Small intestine (tissue), 7 donors: ENCODE data around the gene BMPR2. TPM values are rescaled to one million over a fixed set of nuclear protein-coding genes. Genes with fewer than 3 reads are reported as not detected.

Source experiments
- DNase-seq, 2 donors: peaks; one replicate each; pipeline versions ENCODE4 v3.0.0 to v3.0.0-alpha.2; 2013
- FAIRE-seq: peaks from 2 replicates; lab custom pipeline; 2012; peaks lifted over from hg19 to GRCh38; lab: Jason Lieb, UNC
- H3K27ac ChIP-seq, 3 donors: one replicate each; pipeline ENCODE4 v1.5.1; 2013; ENCODE audit warnings: low read length in 2 of 3, mild to moderate bottlenecking in 2 of 3, control low read depth in 1 of 3, inconsistent platforms in 1 of 3, low read depth in 1 of 3, moderate library complexity in 1 of 3
- H3K27me3 ChIP-seq, 3 donors: one replicate each; pipeline ENCODE4 v1.6.1; 2013; ENCODE audit warnings: low read length in 3 of 3, inconsistent platforms in 1 of 3; ENCODE audit not compliant: control insufficient read depth in 3 of 3, insufficient read depth in 3 of 3
- H3K36me3 ChIP-seq, 3 donors: one replicate each; pipeline ENCODE4 v1.6.1; 2013; ENCODE audit warnings: low read length in 3 of 3, inconsistent platforms in 1 of 3, low read depth in 1 of 3, mild to moderate bottlenecking in 1 of 3, moderate library complexity in 1 of 3; ENCODE audit not compliant: control insufficient read depth in 3 of 3, insufficient read depth in 2 of 3
- H3K4me1 ChIP-seq, 3 donors: one replicate each; pipeline ENCODE4 v1.6.1; 2013; ENCODE audit warnings: low read length in 2 of 3, inconsistent platforms in 1 of 3, low read depth in 1 of 3, mild to moderate bottlenecking in 1 of 3, moderate library complexity in 1 of 3; ENCODE audit not compliant: control insufficient read depth in 3 of 3, insufficient read depth in 2 of 3
- H3K4me3 ChIP-seq, 3 donors: one replicate each; pipeline ENCODE4 v1.5.1; 2013; ENCODE audit warnings: low read length in 3 of 3, control low read depth in 1 of 3, inconsistent platforms in 1 of 3, low read depth in 1 of 3, mild to moderate bottlenecking in 1 of 3, moderate library complexity in 1 of 3
- H3K9me3 ChIP-seq, 2 donors: one replicate each; pipeline ENCODE4 v1.6.1; 2013; ENCODE audit warnings: low read depth in 1 of 2, low read length in 1 of 2; ENCODE audit not compliant: control insufficient read depth in 2 of 2, insufficient read depth in 1 of 2
- WGBS, 3 donors: extraction: QIAGEN DNeasy Blood & Tissue Kit; methylation state at CpG; one replicate each; pipeline ENCODE4 v1.1.7; 2013; 5-methylcytosine and 5-hydroxymethylcytosine counted together
- polyA plus RNA-seq, 4 donors: library from polyadenylated mRNA; stranded (reverse) in 3 of 4; unstranded in 1 of 4; fragments of 200-250 nt in 3 of 4; fragments of 120-200 nt in 1 of 4; gene quantifications; one replicate each; pipeline versions ENCODE4 v1.2.1 to v1.2.3, GENCODE V29; 2013
- donor health status: healthy with polysubstance abuse.
- donor health status: control.
- donor health status: control.
- donor health status: Bipolar disorder and iron deficiency.
- donor health status: healthy.

The BMPR2 gene
- polyA plus RNA-seq, 4 donors, result 2.2 to 22.8 (median 6.5) TPM

- Histone ChIP-seq H3K4me1 (peaks cover 0 to 4% (median 0%) of the 10 kb centered on the region in 3 donors), H3K9me3 (peaks cover 0 to 2% of the 10 kb centered on the region in 2 donors), H3K4me3 (peak overlapping the region in 1 of 3 donors; percentile 6), H3K27ac (no peak overlapping the region), H3K27me3 (no peaks in the 10 kb centered on the region), H3K36me3 (no peaks in the 10 kb centered on the region)
- FAIRE-seq (no peak), DNase-seq (peak; percentile 80 to 82)
- WGBS, 3 donors, result 31 to 34% (median 33%) methylated on average over 16 to 17 of the region's 17 CpGs
Measured at GRCh38 chr2:202588647-202589581, 212.8 kb downstream of the BMPR2 start.

DNA sequence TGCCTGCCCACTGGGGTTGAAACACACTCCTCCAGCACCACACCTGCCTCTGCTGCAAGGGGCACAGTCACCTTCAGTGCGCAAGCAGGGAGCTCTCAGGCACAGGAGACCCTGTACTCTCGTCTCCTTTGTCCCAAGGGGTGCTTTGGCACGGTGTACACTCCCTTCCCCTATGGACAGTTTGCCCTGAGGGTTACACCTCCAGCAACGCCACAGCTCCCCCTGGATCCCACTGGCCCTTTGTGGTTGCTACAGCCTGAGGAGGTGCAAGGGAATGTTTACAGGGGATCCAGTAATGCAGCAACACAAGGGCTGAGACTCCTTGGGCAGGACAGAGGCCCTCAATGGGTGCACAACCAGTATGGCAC, 213.4 kb downstream of the BMPR2 start:
- peaks cover 0 to 4% (median 0%) of the 10 kb centered on the region in 3 donors for H3K4me1 ChIP-seq
- no peak overlapping the region for H3K27ac ChIP-seq
- no peak overlapping the region for H3K4me3 ChIP-seq
- no peaks in the 10 kb centered on the region for H3K27me3 ChIP-seq
- DNase-seq (no peak), FAIRE-seq (no peak)
- no peaks in the 10 kb centered on the region for H3K9me3 ChIP-seq
- WGBS, 3 donors, result 95 to 99% (median 97%) methylated on average over 4 of the region's 4 CpGs
- H3K36me3 ChIP-seq, result no peaks in the 10 kb centered on the region

- H3K27ac ChIP-seq, result no peak overlapping the region
- no peaks in the 10 kb centered on the region for H3K36me3 ChIP-seq
- WGBS, 3 donors, result 78 to 91% (median 86%) methylated on average over 2 of the region's 2 CpGs
- H3K4me1 ChIP-seq, result peaks cover 0 to 4% (median 0%) of the 10 kb centered on the region in 3 donors
- DNase-seq (no peak), FAIRE-seq (no peak)
- H3K4me3 ChIP-seq, result no peak overlapping the region
- H3K27me3 ChIP-seq, result no peaks in the 10 kb centered on the region
- no peaks in the 10 kb centered on the region for H3K9me3 ChIP-seq
Measured at GRCh38 chr2:202592566-202592965, 216.4 kb downstream of the BMPR2 start.

GRCh38 chr2:202599105-202599504, 223.0 kb downstream of the BMPR2 start:
- H3K4me3 ChIP-seq, result no peak overlapping the region
- 85 to 93% (median 88%) methylated on average over 2 of the region's 2 CpGs for WGBS, 3 donors
- H3K27ac ChIP-seq, result no peak overlapping the region
- FAIRE-seq (no peak), DNase-seq (peak in 1 of 2 donors; percentile 13)
- no peaks in the 10 kb centered on the region for H3K36me3 ChIP-seq
- no peaks in the 10 kb centered on the region for H3K27me3 ChIP-seq
- no peaks in the 10 kb centered on the region for H3K4me1 ChIP-seq
- H3K9me3 ChIP-seq, result no peaks in the 10 kb centered on the region

DNA sequence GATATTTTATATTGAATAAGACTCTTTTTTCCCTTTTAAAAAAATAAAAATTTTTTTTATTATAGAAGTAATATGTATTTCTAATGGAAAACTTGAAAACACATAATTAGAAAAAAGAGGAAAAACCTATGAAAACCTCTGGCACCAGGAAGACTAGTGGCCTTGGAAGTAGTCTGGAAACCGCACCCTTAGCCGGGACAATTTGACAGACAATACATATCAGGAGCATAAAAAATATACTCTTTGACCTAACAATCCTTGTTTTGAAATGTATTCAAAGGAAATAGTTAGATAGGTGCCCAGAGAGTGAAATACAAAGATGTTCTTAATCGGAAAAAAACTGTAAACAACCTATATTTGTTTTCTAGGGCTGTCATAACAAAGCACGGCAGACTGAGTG, 223.8 kb downstream of the BMPR2 start:
- no peaks in the 10 kb centered on the region for H3K36me3 ChIP-seq
- 28 to 54% (median 46%) methylated on average over 4 of the region's 4 CpGs for WGBS, 3 donors
- no peak for FAIRE-seq
- H3K27ac ChIP-seq, result no peak overlapping the region
- H3K4me1 ChIP-seq, result no peaks in the 10 kb centered on the region
- no peak for DNase-seq
- no peak overlapping the region for H3K4me3 ChIP-seq
- H3K27me3 ChIP-seq, result no peaks in the 10 kb centered on the region
- no peaks in the 10 kb centered on the region for H3K9me3 ChIP-seq

DNA sequence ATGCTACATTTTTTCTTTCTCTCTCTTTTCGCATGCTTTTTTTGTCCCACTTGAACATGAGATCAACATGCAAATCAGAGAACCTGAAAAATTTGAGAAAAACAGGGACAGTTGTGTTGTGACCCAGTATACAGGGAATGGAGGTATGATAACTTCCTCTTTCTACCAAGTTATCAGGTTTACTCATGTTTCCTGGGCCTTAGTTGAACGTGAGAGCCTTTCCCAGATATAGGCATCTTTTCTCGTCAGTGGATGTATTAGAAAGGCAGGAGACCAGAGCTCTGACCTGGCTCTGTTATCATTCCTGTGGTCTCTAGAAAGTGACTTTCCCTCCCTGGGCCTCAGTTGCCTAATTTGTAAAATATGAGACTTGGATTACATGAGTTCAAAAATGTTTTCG, 228.6 kb downstream of the BMPR2 start:
- DNase-seq, result no peak
- Histone ChIP-seq H3K36me3 (no peaks in the 10 kb centered on the region), H3K4me3 (no peak overlapping the region), H3K9me3 (no peaks in the 10 kb centered on the region), H3K4me1 (peaks cover 0 to 1% (median 0%) of the 10 kb centered on the region in 3 donors), H3K27ac (no peak overlapping the region), H3K27me3 (no peaks in the 10 kb centered on the region)
- no peak for FAIRE-seq
- 75 to 86% (median 84%) methylated on average over 4 of the region's 4 CpGs for WGBS, 3 donors

GRCh38 chr2:202605174-202605573, 229.0 kb downstream of the BMPR2 start:
- Histone ChIP-seq H3K4me1 (peaks cover 0 to 3% (median 0%) of the 10 kb centered on the region in 3 donors), H3K27me3 (no peaks in the 10 kb centered on the region), H3K27ac (no peak overlapping the region), H3K4me3 (no peak overlapping the region), H3K9me3 (no peaks in the 10 kb centered on the region), H3K36me3 (no peaks in the 10 kb centered on the region)
- DNase-seq, result no peak
- WGBS, 3 donors, result 75 to 87% (median 80%) methylated on average over 1 of the region's 1 CpG
- no peak for FAIRE-seq

DNA sequence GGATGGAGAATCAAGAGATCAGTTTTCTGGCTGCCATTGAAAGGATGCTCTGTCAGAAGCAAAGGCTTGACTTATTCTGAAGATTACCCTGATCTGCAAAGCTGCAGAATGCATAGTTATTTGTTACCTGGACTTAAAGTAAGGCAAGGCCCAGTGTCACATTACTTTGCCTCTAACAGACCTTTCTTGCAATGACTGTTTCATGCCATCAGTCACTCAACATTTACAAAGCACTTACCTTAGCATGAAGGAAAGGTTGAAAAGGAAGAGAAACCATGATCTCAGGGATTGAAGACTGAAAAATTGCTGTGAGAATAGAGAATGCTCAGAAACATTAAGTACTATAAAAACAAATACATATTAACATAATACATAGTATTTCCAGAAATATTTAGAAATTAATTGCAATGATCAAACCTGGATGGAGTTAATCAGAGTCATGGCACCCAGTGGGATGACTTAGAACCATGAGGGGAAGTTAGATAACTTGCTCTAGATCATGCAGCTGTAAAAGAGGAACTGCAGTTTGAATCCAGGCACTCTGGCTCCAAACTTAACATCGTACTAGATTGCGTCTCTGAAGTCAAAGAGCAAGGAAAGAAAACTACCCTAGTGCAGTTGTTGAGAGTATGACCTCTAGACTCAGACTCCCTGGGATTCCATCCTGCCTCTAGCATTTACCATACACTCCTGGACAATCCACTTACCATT, 232.2 kb downstream of the BMPR2 start:
- no peak for FAIRE-seq
- H3K36me3 ChIP-seq, result no peaks in the 10 kb centered on the region
- WGBS, 3 donors, result 81 to 85% (median 83%) methylated on average over 2 of the region's 2 CpGs
- DNase-seq, result no peak
- H3K4me3 ChIP-seq, result no peak overlapping the region
- no peaks in the 10 kb centered on the region for H3K27me3 ChIP-seq
- no peak overlapping the region for H3K27ac ChIP-seq
- peaks cover 0 to 3% (median 0%) of the 10 kb centered on the region in 3 donors for H3K4me1 ChIP-seq
- no peaks in the 10 kb centered on the region for H3K9me3 ChIP-seq
